ENCODE results near the gene LIN28B.

Gene LIN28B

GRCh38 chr6:105014954-105015353 is 58.0 kb downstream of the LIN28B start:
- no peak for TF ChIP-seq CTCF (IDR thresholded peaks at IDR 0.05)

- no peak for TF ChIP-seq CTCF (IDR thresholded peaks at IDR 0.05)
These were observed 58.6 kb downstream of the LIN28B start for GRCh38 chr6:105015482-105015881.

GRCh38 chr6:105019285-105019684 is 62.4 kb downstream of the LIN28B start:
- no peak for TF ChIP-seq CTCF (IDR thresholded peaks at IDR 0.05)

GRCh38 chr6:105021399-105021798 is 64.5 kb downstream of the LIN28B start:
- TF ChIP-seq CTCF (IDR thresholded peaks at IDR 0.05): no peak

GRCh38 chr6:105022416-105022815 is 65.5 kb downstream of the LIN28B start:
- TF ChIP-seq CTCF (IDR thresholded peaks at IDR 0.05): no peak

- TF ChIP-seq CTCF (IDR thresholded peaks at IDR 0.05): no peak
These were observed 67.9 kb downstream of the LIN28B start for GRCh38 chr6:105024803-105025202.

- no peak for TF ChIP-seq CTCF (IDR thresholded peaks at IDR 0.05)
These were observed 72.0 kb downstream of the LIN28B start for GRCh38 chr6:105028898-105029297.

- TF ChIP-seq CTCF (IDR thresholded peaks at IDR 0.05): no peak
These were observed 72.7 kb downstream of the LIN28B start for GRCh38 chr6:105029581-105029980.
